Esophagus squamous epithelium (tissue), 5 donors: ENCODE measurements around the gene ID3. TPM values are rescaled to one million over a fixed set of nuclear protein-coding genes. Genes with fewer than 3 reads are reported as not detected.

Source experiments
- DNase-seq: peaks from one replicate; lab custom pipeline; 2025; lab: John Stamatoyannopoulos, UW
- H3K27ac ChIP-seq, 4 donors: fragments of 200-600 bp; sonication (generic); one replicate each; pipeline ENCODE4 v1.5.1; 2016 to 2019; ENCODE audit warnings: mild to moderate bottlenecking in 1 of 4
- H3K27me3 ChIP-seq, 4 donors: fragments of 200-600 bp; sonication (generic); 1 replicate in 3 of 4; 2 replicates in 1 of 4; pipeline versions ENCODE4 v1.5.1 to v1.6.0; 2017 to 2021; ENCODE audit warnings: antibody characterized with exemption in 1 of 4
- H3K36me3 ChIP-seq, 3 donors: fragments of 200-600 bp; sonication (generic); one replicate each; pipeline ENCODE4 v1.5.1; 2016 to 2019
- H3K4me1 ChIP-seq, 3 donors: fragments of 200-600 bp; sonication (generic); one replicate each; pipeline ENCODE4 v1.5.1; 2017 to 2019
- H3K4me3 ChIP-seq, 4 donors: fragments of 200-600 bp; sonication (generic); 1 replicate in 3 of 4; 2 replicates in 1 of 4; pipeline ENCODE4 v1.5.1; 2016 to 2019; ENCODE audit warnings: mild to moderate bottlenecking in 2 of 4, moderate library complexity in 1 of 4
- H3K9me3 ChIP-seq, 3 donors: fragments of 200-600 bp; sonication (generic); one replicate each; pipeline ENCODE4 v1.5.1; 2016 to 2019
- CTCF ChIP-seq, 6 experiments: fragments of 450-650 bp in 4 of 6; fragments of 200-600 bp in 2 of 6; sonication (generic) in 2 of 6; IDR thresholded peaks; one replicate each; pipeline ENCODE4 v1.5.1; 2016 to 2019; ENCODE audit warnings: antibody characterized with exemption in 6 of 6, mild to moderate bottlenecking in 4 of 6, moderate library complexity in 4 of 6
- POLR2A ChIP-seq, 4 donors: fragments of 450-650 bp; IDR thresholded peaks; one replicate each; pipeline ENCODE4 v1.6.1; 2017; ENCODE audit warnings: antibody characterized with exemption in 4 of 4, mild to moderate bottlenecking in 4 of 4, moderate library complexity in 3 of 4
- WGBS, 2 donors: methylation state at CpG; one replicate each; pipeline ENCODE4 v1.1.5; 2018; 5-methylcytosine and 5-hydroxymethylcytosine counted together
- intact Hi-C: fragments of 100-400 bp; cut with DNase I; formaldehyde crosslinking; loops from one replicate; pipeline ENCODE4 v1.15.0; 2022
- total RNA-seq, 4 donors: library from RNA; depleted of rRNA; stranded (reverse); fragments of >200 nt; gene quantifications; one replicate each; pipeline ENCODE4 v1.1.0, GENCODE V29; 2016
- donor health status: DM: yes; HTN: yes; CAD: no.

The ID3 gene
- total RNA-seq, 4 donors from 2014 or later = 12.6 to 62.9 (median 37.5) TPM

GRCh38 chr1:23581219-23581618 is 21.9 kb upstream of the ID3 start:
- Histone ChIP-seq H3K27me3 (no peaks in the 10 kb centered on the region), H3K4me3 (no peak overlapping the region), H3K4me1 (peaks cover 11 to 35% (median 34%) of the 10 kb centered on the region in 3 donors), H3K27ac (peak overlapping the region in 3 of 4 donors; percentile 8 to 58 (median 48)), H3K9me3 (no peaks in the 10 kb centered on the region), H3K36me3 (no peaks in the 10 kb centered on the region)
- intact Hi-C loops = no loop called here
- WGBS, 2 donors = 75 to 89% methylated on average over 4 to 8 of the region's 8 CpGs
- TF ChIP-seq CTCF (IDR thresholded peaks at IDR 0.05) = no peak
- TF ChIP-seq POLR2A (IDR thresholded peaks at IDR 0.05) = no peak
- DNase-seq = no peak

- H3K27me3 ChIP-seq = no peaks in the 10 kb centered on the region
- 84 to 90% methylated on average over 6 of the region's 6 CpGs for WGBS, 2 donors
- no peaks in the 10 kb centered on the region for H3K36me3 ChIP-seq
- no peaks in the 10 kb centered on the region for H3K9me3 ChIP-seq
- peak overlapping the region in 2 of 4 donors; percentile 74 to 90 for H3K27ac ChIP-seq
- TF ChIP-seq CTCF (IDR thresholded peaks at IDR 0.05) (no peak), POLR2A (IDR thresholded peaks at IDR 0.05) (no peak)
- intact Hi-C loops = no loop called here
- peaks cover 11 to 26% (median 24%) of the 10 kb centered on the region in 3 donors for H3K4me1 ChIP-seq
- no peak for DNase-seq
- H3K4me3 ChIP-seq = no peak overlapping the region
Measured at GRCh38 chr1:23578997-23579363, 19.7 kb upstream of the ID3 start.

GRCh38 chr1:23578311-23578996 is 19.2 kb upstream of the ID3 start:
- peaks cover 11 to 26% (median 24%) of the 10 kb centered on the region in 3 donors for H3K4me1 ChIP-seq
- WGBS, 2 donors = 73 to 75% methylated on average over 4 of the region's 4 CpGs

GRCh38 chr1:23577056-23578004 is 18.0 kb upstream of the ID3 start:
- Histone ChIP-seq H3K27ac (peak overlapping the region; percentile 4 to 90 (median 71)), H3K36me3 (no peaks in the 10 kb centered on the region), H3K9me3 (no peaks in the 10 kb centered on the region), H3K4me1 (peaks cover 11 to 26% (median 24%) of the 10 kb centered on the region in 3 donors), H3K27me3 (no peaks in the 10 kb centered on the region), H3K4me3 (peak overlapping the region in 1 of 4 donors; percentile 19)
- 18 to 20% methylated on average over 11 of the region's 11 CpGs for WGBS, 2 donors
- intact Hi-C loops = no loop called here
- TF ChIP-seq CTCF (IDR thresholded peaks at IDR 0.05) = no peak
- no peak for TF ChIP-seq POLR2A (IDR thresholded peaks at IDR 0.05)
- DNase-seq = no peak

More at GRCh38 chr1:23578311-23578996, 19.2 kb upstream of the ID3 start:
- Histone ChIP-seq H3K27ac (peak overlapping the region in 3 of 4 donors; percentile 68 to 90 (median 74)), H3K4me3 (no peak overlapping the region), H3K36me3 (no peaks in the 10 kb centered on the region), H3K9me3 (no peaks in the 10 kb centered on the region), H3K27me3 (no peaks in the 10 kb centered on the region)
- intact Hi-C loops = no loop called here
- no peak for TF ChIP-seq CTCF (IDR thresholded peaks at IDR 0.05)
- no peak for TF ChIP-seq POLR2A (IDR thresholded peaks at IDR 0.05)
- no peak for DNase-seq
